Measurements from ENCODE around the gene SH3RF3.

Gene SH3RF3

GRCh38 chr2:109379507-109379906 lies 250.5 kb downstream of the SH3RF3 start:
- no peak for DNase-seq (ENCODE audit: low spot score)

DNA sequence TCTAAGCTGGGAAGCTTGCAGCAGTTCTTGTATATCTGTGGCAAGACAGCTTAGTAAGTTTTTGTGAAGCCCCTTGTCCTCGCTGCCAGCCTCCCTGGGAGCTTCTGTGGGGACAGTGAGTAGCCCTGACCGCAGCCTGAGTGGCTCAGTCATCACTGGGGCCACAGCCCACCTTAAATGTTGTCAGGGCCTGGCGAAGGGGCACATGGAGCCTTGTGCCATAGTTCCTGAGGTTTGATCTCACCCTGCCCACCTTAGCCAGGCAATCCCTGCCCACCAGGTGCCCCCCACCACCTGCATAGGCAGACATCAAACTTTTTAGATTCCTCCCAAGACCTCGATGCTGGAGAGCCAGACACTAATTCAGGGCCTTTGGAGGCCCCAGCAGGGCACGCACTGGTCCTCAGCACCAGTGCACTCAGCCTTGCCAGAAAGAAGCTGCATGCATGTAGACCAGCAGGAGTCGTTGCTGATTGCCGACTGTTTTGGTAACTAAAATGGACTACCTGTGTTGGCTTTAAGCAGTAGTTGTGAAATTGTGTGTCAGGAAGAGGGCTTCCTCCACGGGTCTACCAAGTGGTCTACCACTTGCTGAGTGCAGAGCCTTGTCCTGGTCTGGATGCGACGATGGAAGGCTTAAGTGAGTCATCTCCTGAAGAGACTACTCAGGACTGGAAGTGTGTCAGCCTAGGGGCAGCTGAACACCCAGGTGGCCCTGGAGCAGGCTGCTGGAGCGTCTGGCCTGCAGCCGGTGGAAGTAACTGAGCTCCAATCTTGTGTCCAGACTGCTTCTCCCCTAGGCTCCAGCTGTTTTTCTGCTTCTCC lies 251.7 kb downstream of the SH3RF3 start:
- DNase-seq (ENCODE audit: low spot score), result no peak

DNA sequence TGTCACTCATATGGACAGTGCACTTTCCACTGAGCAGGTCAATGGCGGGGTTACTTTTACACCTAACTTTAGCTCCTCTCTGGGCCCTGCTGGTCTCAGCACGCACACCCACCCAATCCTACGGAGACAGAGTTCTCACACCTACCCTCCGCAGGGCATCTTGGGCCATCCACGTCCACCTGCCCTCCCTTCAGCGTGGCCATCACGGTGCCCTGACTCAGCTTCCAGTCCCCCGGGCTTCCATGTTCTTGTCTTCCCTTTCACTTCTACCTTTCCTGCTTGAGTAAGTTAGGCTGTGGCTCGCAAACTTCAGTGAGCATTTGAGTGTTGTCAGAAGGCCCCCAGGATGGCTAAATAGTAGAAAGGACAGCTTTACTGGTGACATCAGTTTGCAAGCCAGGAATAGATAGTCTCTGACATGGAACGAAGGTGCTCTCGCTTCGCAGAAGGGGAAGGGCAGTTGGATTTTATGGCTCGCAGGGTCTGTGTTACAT lies 252.4 kb downstream of the SH3RF3 start:
- DNase-seq (ENCODE audit: low spot score), result no peak

DNA sequence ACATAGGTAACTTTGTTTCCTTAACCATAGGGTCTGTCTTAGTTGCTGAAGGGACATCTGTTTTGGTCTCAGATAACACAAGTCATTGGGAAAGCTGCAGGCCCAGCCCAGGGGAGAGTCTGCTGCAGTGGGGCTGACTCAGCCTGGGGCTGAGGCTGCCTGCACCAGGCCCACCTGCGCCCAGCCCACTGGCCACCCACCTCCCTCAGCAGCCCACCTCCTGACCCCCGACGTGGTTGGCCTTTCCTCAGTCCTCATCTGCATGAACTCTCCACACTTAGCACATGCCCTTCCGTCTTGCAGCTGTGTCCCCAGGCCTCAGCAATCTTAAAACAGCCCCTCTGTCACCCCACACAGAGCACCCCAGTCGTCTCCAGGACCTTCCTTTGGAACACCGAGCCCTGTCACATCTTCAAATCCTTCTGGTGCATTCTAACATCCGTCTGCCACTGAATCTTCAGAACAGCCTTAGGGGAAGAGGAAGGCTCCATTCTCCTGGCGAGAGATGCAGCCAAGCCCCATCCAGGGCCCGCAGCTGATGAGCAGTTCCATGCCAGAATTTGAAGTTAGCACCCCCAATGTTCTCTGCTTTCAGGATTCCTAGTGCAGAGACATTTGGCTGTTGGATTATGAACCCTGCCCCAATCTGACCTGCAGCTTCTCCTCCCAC lies 253.4 kb downstream of the SH3RF3 start:
- DNase-seq (ENCODE audit: low spot score), result no peak

GRCh38 chr2:109382951-109383350 lies 253.9 kb downstream of the SH3RF3 start:
- no peak for DNase-seq (ENCODE audit: low spot score)

DNA sequence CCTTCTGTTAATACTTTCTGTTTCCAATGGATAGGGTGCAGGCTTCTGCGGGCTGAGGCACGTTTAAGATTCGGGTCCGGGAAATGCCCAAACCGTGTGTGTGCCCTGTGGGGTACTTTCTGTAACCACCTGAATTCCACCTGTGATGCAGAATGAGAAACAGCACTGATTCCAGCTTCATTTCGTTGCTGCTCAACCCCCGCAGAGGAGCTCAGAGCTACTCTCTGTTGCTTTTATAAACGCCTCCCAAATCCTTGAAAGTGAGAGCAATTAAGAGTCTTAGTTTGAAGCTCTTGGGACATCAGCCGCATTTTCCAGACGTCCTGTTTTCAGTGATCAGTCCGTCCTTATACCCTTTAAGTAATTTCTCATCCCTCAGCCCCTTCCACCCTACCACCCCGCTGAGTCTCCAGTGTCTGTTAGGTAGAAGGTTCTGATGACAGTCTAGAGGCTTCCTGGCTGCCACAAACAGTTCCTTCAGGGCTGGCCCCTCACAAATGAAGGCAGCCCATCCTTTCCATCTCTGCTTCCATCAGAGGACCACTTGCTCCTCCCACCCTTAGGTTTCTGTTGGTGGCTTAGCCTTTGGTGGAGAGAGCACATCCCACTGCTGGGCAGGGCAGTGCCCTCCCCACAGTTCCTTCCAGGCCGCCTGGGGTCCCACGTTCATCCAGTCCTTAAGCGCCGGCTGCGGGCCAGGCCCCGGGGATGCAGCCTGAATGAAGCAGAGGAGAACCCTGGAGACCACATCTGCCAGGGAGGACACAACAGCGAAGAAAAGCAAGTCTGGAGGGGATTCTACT lies 254.7 kb downstream of the SH3RF3 start:
- no peak for DNase-seq (ENCODE audit: low spot score)

- no peak for DNase-seq (ENCODE audit: low spot score)
Measured at GRCh38 chr2:109384308-109385271, 255.6 kb downstream of the SH3RF3 start.

- DNase-seq (ENCODE audit: low spot score), result no peak
Measured at GRCh38 chr2:109385506-109385905, 256.5 kb downstream of the SH3RF3 start.

DNA sequence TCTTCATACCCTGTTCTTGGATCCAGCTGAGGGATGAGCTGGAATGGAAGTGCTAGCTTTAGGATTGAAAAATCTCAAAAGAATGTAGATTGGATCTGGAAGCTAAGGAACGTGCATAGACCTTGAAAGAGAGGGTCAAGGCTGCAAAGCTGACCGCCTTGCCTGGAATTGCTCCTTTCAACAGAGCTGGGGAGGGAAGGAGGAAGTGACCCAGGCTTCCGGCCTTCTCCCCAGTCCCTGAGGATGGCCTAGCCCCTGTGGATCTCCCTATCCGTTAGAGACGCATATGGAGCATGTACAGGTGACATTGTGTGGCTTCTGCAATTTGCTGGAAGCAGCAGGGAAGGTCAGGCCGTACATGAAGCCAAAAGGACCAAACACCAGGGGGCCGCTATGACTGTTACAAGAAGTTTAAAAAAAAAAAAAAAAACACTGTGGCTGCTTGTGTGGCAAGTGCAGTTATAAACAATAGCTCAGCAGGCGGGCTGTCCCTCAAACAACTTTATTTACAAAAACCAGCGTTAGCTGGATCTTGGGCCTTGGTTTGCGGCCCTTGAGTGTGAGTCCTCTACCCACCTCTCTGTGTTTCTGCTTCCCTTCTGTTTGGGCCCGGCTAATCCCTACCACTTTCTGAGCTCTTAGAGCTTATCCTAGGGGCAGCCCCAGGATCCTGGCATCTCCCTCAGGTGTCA lies 257.1 kb downstream of the SH3RF3 start:
- no peak for DNase-seq (ENCODE audit: low spot score)

DNA sequence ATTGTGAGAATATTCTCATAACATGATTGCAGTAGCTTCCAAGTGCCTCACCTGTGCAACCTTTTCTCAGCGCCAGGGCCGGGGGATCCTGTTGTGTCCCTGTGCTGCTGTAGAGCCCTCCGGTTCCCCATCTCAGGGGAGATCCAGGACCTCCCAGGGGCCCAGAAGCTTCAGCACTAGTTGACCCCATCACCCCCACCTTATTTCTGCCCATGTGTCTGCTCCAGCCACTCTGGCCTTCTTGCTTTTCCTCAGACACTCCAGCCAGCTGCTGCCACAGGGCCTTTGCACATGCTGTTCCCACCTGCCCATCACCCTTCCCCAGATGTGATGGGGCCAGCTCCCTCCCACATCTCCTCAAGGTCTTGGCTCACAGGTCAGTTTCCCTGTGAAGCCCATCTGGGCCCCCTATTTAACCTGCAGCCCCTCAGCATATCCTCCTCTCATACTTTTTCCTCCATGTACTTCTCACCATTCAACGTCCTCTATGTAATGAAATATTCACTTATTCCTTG lies 258.3 kb downstream of the SH3RF3 start:
- DNase-seq (ENCODE audit: low spot score), result no peak

DNA sequence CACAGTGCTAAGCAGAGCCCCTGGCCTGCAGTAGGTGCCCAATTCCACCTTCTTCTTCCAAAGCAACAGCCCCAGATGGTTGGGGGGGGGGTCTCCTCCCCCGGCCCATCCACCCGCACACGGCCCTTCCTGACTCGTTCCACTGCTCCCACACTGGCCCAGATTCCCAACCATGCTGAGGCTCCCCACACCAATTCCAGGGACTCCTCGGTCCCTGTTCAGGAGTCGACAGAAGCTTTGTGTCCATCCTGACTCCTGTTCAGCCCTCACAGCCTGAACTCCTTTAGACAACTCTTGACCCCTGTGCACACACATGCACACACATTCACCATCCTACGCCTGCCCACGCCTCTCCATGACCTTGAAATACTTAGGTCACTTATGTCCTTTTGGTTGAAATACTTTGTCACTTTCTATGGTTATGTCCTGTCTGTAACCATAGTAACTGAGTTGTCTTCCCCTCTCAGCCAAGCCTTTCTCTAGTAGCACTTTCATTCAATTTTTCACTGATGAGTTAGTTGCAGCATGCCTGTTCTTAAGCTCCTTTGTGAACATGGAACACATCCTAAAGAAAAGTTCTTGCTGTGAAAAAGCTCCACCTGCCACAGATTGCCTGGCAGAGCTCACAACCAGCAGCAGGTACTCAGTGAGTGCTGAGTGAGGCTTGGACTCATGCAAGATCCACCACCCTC lies 258.9 kb downstream of the SH3RF3 start:
- DNase-seq (ENCODE audit: low spot score), result no peak

- no peak for DNase-seq (ENCODE audit: low spot score)
Measured at GRCh38 chr2:109391243-109391642, 262.2 kb downstream of the SH3RF3 start.

- no peak for DNase-seq (ENCODE audit: low spot score)
Measured at GRCh38 chr2:109392140-109392539, 263.1 kb downstream of the SH3RF3 start.

DNA sequence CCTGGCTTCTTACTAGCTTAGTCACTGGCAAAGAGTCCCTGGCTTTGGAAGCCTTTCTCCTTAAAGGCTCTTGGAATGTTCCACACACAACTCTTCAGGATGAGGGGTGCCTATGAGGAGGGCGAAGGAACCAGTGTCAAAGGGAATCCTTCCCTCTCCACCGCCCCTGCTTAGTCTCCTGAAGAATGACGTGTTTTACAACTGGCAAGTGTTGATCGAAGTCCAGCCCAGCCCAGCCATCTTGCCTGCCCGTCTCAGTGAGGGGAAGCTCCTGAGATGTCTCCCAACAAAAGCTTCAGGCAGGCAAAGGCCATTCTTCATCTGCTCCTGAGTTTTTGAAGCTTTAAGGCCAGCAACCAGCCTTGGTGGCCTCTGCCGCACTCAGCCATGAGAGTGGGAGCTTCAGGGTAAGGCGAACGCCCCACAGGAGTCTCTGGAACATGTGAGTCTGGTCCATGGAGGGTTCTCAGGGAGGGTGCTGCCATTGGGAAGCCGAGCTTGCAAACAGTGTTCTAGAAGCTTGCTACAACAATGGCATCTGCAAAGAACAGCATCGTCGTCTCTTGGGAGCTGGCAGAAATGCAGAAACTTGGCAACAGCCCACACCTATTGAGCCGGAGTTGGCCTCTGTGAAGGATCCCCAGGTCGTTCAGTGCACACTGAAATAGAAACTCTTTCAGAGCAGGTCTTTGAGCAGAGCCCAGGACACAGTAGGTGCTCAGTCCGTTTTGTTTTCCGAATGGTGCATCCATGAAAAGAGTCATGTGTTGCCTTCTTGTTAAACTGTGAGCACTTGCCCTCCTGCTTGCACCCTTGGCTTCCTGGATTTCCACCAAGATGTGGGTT lies 264.0 kb downstream of the SH3RF3 start:
- DNase-seq (ENCODE audit: low spot score), result no peak

GRCh38 chr2:109393662-109393972 lies 264.6 kb downstream of the SH3RF3 start:
- no peak for DNase-seq (ENCODE audit: low spot score)

DNA sequence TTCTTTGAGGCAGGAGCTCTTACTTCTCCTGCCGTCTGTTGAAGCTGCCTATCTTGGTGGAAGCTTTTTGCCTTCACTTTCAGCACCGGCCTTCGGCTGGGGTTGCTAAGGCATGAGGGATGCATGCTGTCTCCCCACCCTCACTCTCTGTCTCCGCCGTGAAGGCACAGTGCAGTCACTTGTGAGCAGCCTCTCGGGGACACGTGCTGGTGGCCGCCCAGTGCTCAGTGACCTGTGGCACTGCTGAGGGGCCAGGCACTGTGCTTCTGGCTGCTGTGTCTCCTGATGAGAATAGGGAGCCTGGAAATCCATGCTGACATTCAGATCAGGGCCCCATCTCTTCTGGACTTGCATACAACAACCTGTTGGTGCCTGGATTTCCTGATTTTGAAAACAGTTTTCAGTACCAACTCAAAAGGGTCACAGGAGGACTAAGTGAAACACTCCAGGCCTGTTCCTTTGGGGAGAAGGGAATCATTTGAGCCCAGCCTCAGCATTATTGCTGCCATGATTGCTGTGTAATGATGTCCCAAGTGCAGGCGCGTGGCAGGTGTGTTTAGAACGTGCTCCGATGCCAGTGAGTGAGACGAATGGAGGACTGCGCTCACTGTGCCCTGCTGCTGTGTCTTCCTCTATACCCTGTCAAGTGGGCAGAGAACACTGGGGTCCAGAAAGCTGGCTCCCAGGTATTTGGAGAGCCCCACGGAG lies 266.6 kb downstream of the SH3RF3 start:
- DNase-seq (ENCODE audit: low spot score), result no peak

DNA sequence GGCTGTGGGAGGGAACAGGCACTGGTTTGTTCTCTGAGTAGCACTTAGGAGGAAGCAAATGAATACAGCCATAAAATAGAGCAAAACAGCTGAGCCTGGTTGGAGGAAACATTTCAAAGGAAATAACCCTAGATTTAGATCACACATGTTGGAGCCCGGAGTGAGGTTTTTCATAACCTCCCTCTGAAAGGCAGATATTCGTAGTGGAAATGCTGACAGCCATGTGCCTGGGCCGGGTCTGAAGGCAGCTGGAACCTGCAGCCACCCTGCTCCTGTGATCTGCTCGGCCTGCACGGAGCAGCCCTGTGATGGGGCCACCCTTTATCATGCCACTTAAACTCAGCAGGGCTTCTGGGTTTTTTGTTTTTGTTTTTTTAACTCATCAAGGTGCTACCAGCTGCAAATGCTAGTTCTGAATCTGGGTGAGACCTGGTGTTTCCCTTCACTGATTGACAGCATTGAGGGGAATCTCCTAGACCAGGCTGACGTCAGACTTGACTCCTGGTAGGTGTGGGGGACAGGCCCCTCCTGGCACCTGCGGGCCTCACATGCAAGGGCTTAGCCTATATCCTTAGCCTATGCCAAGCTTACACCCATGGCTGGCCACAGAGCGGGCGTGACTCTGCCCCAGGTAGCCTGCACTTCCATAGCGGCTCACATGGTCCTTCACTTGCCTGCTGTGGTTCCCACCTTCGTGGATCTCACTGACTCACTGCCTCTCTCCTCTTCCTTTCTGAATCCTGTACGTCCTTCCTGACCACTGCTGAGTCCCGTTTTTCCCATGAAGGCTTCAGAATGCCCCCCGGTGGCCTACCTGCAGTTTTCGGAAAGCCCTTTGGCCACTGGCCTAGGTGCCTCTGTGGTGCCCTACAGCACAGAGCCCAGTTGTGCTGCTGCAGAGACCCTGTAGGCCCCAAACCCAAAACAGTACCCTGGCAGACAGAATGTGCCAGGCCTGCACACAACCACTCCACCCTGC lies 267.5 kb downstream of the SH3RF3 start:
- no peak for DNase-seq (ENCODE audit: low spot score)
